Prostate gland (tissue), 2 donors: ENCODE measurements around the gene TJP3. TPM values are rescaled to one million over a fixed set of nuclear protein-coding genes. Genes with fewer than 3 reads are reported as not detected.

ENCODE experiments used
- DNase-seq: peaks from one replicate; pipeline ENCODE4 v3.0.0-alpha.2; 2019; ENCODE audit warnings: low spot score
- H3K27ac ChIP-seq, 2 donors: fragments of 200-600 bp; sonication (generic); 2 replicates each; pipeline ENCODE4 v1.5.1; 2017 to 2019
- H3K27me3 ChIP-seq: fragments of 200-600 bp; sonication (generic); replicated peaks from 2 replicates; pipeline ENCODE4 v1.5.1; 2019; ENCODE audit not compliant: insufficient read depth
- H3K36me3 ChIP-seq, 2 donors: fragments of 200-600 bp; sonication (generic); 1 replicate in 1 of 2; 2 replicates in 1 of 2; pipeline versions ENCODE4 v1.5.1 to v1.8.1; 2017 to 2019
- H3K4me1 ChIP-seq: fragments of 200-600 bp; sonication (generic); replicated peaks from 2 replicates; pipeline ENCODE4 v1.5.1; 2019
- H3K4me3 ChIP-seq, 2 donors: fragments of 200-600 bp; sonication (generic); 2 replicates each; pipeline ENCODE4 v1.5.1; 2017 to 2019
- H3K9me3 ChIP-seq: fragments of 200-600 bp; sonication (generic); 2 replicates; pipeline ENCODE4 v1.5.1; 2017
- POLR2A ChIP-seq: fragments of 450-650 bp; IDR thresholded peaks from one replicate; pipeline ENCODE4 v1.6.1; 2016; ENCODE audit warnings: antibody characterized with exemption, mild to moderate bottlenecking
- POLR2AphosphoS5 ChIP-seq: sonication (generic); formaldehyde crosslinking; IDR thresholded peaks from one replicate; pipeline ENCODE4 v1.6.1; 2017; ENCODE audit warnings: antibody characterized with exemption
- WGBS: methylation state at CpG from one replicate; pipeline ENCODE4 v1.1.5; 2018; 5-methylcytosine and 5-hydroxymethylcytosine counted together
- intact Hi-C: fragments of 100-400 bp; cut with DNase I; formaldehyde crosslinking; loops from one replicate; pipeline ENCODE4 v1.14.2; 2022
- total RNA-seq, 2 donors: library from RNA; depleted of rRNA; stranded (reverse); fragments of >200 nt; gene quantifications; one replicate each; pipeline ENCODE4 v1.1.0, GENCODE V29; 2016
- TF ChIP-seq, protein P1 (sequence below), 4 experiments: fragments of 200-600 bp in 2 of 4; fragments of 450-650 bp in 2 of 4; sonication (generic) in 2 of 4; IDR thresholded peaks; 1 replicate in 3 of 4; 2 replicates in 1 of 4; pipeline ENCODE4 v1.5.1; 2016 to 2019; ENCODE audit warnings: antibody characterized with exemption in 4 of 4, mild to moderate bottlenecking in 2 of 4, moderate library complexity in 2 of 4

Gene TJP3
- total RNA-seq, 2 donors from 2014 or later = 14.6 to 17.8 TPM

DNA sequence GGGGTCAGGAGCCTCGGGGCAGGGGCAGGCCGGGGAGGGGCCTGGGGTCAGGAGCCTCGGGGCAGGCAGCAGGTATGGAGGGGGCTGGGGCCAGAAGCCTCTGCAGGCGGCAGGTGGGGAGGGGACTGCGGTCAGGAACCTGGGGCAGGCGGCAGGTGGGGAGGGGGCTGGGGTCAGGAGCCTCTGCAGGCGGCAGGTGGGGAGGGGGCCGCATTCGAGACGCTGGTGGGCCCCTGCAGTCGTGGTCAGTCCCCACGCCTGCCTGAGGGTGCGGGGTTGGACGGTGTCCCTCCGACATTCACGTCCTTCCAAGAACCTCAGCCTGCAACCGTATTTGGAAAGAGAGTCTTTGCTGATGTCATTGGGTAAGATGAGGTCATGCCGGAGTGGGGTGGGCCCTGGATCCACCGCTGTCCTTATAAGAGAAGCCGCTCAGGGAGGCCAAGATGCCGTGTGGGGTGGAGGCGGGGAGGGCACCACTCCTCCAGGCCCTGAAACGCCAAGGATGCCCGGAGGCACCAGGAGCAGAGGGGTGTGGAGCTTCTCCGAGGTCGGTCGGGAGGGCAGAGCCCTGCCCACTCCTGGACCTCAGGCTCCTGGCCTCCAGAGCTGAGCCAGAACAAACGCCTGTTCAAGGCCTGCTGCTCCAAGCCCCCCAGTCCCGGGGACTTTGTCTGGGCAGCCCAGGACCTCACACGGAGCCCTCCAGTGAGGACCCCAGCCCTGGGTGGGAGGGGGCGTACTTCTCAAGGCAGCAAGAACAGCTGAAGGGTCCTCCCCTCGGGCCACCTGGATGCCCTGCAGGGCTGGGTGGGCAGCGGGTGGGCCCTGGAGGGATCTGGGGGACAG, 38.0 kb upstream of the TJP3 start:
- Histone ChIP-seq H3K4me3 (peak overlapping the region in 1 of 2 donors; percentile 5), H3K9me3 (no peaks in the 10 kb centered on the region), H3K36me3 (no peaks in the 10 kb centered on the region), H3K27me3 (no peaks in the 10 kb centered on the region), H3K27ac (peak overlapping the region; percentile 86 to 96), H3K4me1 (no peaks in the 10 kb centered on the region)
- intact Hi-C loops = loop anchor here (1.0 kb wide), 1 partner anchor 28 kb away; no protein-coding TSS in a partner anchor
- TF ChIP-seq, protein P1, sequence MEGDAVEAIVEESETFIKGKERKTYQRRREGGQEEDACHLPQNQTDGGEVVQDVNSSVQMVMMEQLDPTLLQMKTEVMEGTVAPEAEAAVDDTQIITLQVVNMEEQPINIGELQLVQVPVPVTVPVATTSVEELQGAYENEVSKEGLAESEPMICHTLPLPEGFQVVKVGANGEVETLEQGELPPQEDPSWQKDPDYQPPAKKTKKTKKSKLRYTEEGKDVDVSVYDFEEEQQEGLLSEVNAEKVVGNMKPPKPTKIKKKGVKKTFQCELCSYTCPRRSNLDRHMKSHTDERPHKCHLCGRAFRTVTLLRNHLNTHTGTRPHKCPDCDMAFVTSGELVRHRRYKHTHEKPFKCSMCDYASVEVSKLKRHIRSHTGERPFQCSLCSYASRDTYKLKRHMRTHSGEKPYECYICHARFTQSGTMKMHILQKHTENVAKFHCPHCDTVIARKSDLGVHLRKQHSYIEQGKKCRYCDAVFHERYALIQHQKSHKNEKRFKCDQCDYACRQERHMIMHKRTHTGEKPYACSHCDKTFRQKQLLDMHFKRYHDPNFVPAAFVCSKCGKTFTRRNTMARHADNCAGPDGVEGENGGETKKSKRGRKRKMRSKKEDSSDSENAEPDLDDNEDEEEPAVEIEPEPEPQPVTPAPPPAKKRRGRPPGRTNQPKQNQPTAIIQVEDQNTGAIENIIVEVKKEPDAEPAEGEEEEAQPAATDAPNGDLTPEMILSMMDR (IDR thresholded peaks at IDR 0.05) = no peak
- TF ChIP-seq POLR2AphosphoS5 = peak; percentile 77
- TF ChIP-seq POLR2A = peak; percentile 46
- peak; percentile 15 for DNase-seq
- WGBS = 65% methylated on average over 33 of the region's 33 CpGs

DNA sequence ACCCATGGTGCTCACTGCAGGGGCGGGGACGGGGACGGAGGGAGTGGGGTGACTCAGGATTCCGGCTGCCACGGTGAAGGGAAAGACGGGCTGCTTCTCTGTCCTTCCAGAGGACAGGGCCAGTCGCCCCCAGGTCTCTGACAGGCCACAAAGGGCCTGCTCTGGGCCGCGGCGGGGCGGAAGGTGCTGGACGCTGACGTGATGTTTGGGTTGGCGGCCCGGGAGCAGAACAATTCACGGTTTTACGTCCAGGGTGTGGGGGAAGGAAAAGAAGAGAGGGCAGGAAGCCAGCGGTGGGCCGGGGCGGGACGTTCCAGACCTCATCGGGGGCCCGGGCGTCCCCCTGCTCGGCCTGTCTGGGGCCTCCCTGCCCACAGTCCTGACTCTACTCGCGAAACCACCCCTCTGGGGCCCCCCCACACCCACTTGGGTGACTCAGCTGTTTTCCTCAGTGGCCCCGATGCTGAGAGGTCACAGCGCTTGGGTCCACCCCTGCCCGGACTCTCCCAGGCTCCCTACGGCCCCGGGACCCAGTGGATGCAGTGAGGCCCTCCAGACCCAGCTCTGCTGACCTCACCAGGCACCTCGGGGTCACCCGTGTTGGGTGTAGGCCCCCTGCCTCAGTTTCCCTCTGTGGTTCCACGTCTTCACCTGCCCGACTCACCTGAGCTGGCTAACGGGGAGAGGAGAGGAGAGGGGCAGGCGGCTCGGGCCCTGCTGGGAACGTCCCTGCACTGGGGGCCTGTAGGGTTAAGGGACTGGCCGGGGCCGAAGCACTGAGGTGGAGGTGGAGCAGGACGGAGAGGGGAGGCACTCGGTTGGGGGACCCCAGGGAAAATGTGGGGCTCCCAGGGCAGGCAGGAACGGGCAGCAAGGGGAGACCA, 37.1 kb upstream of the TJP3 start:
- TF ChIP-seq, protein P1 (IDR thresholded peaks at IDR 0.05) = no peak
- peak; percentile 64 for TF ChIP-seq POLR2AphosphoS5
- TF ChIP-seq POLR2A = no peak
- peak overlapping the region in 1 of 2 donors; percentile 5 for H3K4me3 ChIP-seq
- WGBS = 47% methylated on average over 45 of the region's 45 CpGs

DNA sequence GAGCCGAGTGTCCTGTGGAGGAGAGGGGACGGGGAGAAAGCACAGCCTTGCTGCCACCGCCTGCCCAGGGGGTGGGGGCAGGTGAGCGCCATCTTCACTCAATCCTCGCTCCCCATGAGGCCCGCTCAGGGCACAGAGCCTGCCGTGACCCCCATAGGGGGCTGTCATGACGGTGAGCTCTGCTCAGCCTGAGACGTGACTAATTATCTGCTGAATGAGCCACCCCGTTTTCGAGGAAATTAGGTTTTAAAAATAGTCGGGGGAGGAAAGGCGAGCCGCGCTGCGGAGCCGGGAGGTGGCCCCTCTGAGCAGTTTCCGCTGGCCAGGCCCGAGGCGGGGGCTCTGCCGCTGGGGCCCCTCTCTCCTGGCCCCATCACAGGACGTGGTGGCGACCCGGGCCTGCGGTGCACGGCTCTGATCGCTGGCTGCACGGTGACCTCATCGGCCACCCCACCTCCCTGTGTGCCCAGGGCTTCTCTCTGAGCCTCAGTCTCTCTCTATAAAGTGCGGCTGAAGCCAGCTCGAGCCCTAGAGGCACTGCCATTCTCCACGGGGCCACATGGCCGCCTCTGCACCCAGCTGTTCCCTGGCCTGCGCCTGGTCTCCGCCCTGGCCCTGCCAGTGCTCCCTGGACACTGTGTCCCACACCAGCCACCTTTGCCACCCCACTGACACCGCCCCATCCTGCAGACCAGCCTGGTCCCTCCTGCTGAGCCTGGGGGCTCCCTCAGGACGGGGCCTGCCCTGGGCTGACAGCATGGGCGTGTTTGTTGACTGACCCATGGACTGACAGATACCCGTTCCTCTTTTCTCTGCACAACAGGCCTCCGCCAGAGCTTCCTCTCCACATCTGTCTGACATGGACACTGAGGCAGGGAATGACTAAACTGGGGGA, 36.3 kb upstream of the TJP3 start:
- Histone ChIP-seq H3K9me3 (no peaks in the 10 kb centered on the region), H3K36me3 (no peaks in the 10 kb centered on the region), H3K27ac (peak overlapping the region; percentile 86 to 96), H3K4me1 (no peaks in the 10 kb centered on the region), H3K27me3 (no peaks in the 10 kb centered on the region), H3K4me3 (no peak overlapping the region)
- WGBS = 50% methylated on average over 40 of the region's 40 CpGs
- no peak for DNase-seq
- TF ChIP-seq POLR2AphosphoS5 = no peak
- TF ChIP-seq, protein P1 (IDR thresholded peaks at IDR 0.05) = no peak
- no peak for TF ChIP-seq POLR2A
- intact Hi-C loops = no loop called here

More for the DNA sequence above, 37.1 kb upstream of the TJP3 start:
- Histone ChIP-seq H3K27ac (peak overlapping the region; percentile 86 to 96), H3K4me1 (no peaks in the 10 kb centered on the region), H3K36me3 (no peaks in the 10 kb centered on the region), H3K9me3 (no peaks in the 10 kb centered on the region), H3K27me3 (no peaks in the 10 kb centered on the region)
- intact Hi-C loops = no loop called here
- DNase-seq = no peak

DNA sequence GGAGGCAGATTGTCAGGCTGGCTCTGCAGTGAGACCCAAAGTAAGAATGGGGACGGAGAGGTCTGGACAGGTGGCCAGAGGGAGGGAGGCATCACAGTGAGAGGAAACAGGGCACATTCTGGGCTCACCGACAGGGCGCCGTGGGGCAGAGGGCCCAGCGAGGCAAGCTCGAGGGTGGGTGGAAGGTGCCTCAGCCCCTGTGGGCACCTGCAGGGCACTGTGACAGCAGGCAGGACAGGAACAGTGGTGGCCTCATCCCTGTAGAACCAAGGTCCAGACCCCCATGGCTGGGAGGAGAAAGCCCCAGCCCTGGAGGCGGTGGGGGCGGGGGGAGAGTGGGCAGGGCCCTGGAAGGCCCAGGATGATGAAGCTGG, 35.6 kb upstream of the TJP3 start:
- 85% methylated on average over 8 of the region's 8 CpGs for WGBS
- DNase-seq = no peak
- Histone ChIP-seq H3K36me3 (no peaks in the 10 kb centered on the region), H3K9me3 (no peaks in the 10 kb centered on the region), H3K27me3 (no peaks in the 10 kb centered on the region), H3K27ac (peak overlapping the region; percentile 86 to 96), H3K4me3 (no peak overlapping the region), H3K4me1 (no peaks in the 10 kb centered on the region)
- intact Hi-C loops = no loop called here
- TF ChIP-seq, protein P1 (IDR thresholded peaks at IDR 0.05) = no peak
- no peak for TF ChIP-seq POLR2AphosphoS5
- no peak for TF ChIP-seq POLR2A
